GM12878 (cell line): ENCODE measurements around the gene SRXN1. TPM values are rescaled to one million over a fixed set of nuclear protein-coding genes. Genes with fewer than 3 reads are reported as not detected.

ENCODE experiments used
- ASH2L ChIP-seq: fragments of 300-600, 200-600 bp; sonication (generic); IDR thresholded peaks from 2 replicates; pipeline ENCODE4 v1.6.1; 2017; ENCODE audit warnings: low read depth, mild to moderate bottlenecking, borderline replicate concordance
- BHLHE40 ChIP-seq, 2 experiments: fragments of 450-650 bp in 1 of 2; IDR thresholded peaks; 2 replicates each; pipeline ENCODE4 v1.6.1; 2011 to 2017; ENCODE audit warnings: low read depth in 2 of 2, borderline replicate concordance in 1 of 2, improper control_type of control experiment in 1 of 2, low read length in 1 of 2, mild to moderate bottlenecking in 1 of 2
- CREB1 ChIP-seq: IDR thresholded peaks from 2 replicates; pipeline ENCODE4 v1.6.1; 2012; ENCODE audit warnings: low read depth, mild to moderate bottlenecking, inconsistent platforms
- HDAC6 ChIP-seq: fragments of 200-600 bp; sonication (generic); IDR thresholded peaks from one replicate; pipeline ENCODE4 v1.8.0; 2017; ENCODE audit warnings: antibody characterized with exemption; ENCODE audit not compliant: unreplicated experiment
- IKZF1 ChIP-seq: fragments of 450-650 bp; conservative IDR thresholded peaks from 2 replicates; pipeline ENCODE4 v1.6.1; 2017; ENCODE audit warnings: antibody characterized with exemption, mild to moderate bottlenecking
- POLR2A ChIP-seq: IDR thresholded peaks from 2 replicates; pipeline ENCODE4 v1.6.1; 2011; ENCODE audit warnings: low read depth, mild to moderate bottlenecking, low read length
- RAD21 ChIP-seq: IDR thresholded peaks from 2 replicates; pipeline ENCODE4 v1.6.1; 2011; ENCODE audit warnings: mild to moderate bottlenecking, low read depth, low read length, moderate library complexity; ENCODE audit not compliant: insufficient read depth
- ZBED1 ChIP-seq: IDR thresholded peaks from 2 replicates; pipeline ENCODE4 v1.6.1; 2016; ENCODE audit warnings: borderline replicate concordance
- ZNF217 ChIP-seq: fragments of 450-650 bp; IDR thresholded peaks from 2 replicates; pipeline ENCODE4 v1.6.1; 2017; ENCODE audit warnings: antibody characterized with exemption, mild to moderate bottlenecking
- polyA plus RNA-seq, 11 experiments: library from polyadenylated mRNA; depleted of rRNA in 4 of 11; unstranded in 6 of 11; stranded (reverse) in 5 of 11; fragments of >200 nt; fragmentation: Nextera tagmentation in 4 of 11; fragmentation: Illumina TruSeq in 1 of 11; extraction: Ambion mirVana in 4 of 11; extraction: Trizol in 1 of 11; gene quantifications; 1 replicate in 1 of 11; 2 replicates in 10 of 11; pipeline versions ENCODE4 v1.2.1 to v1.2.3, GENCODE V29; 2011 to 2016; ENCODE audit warnings: inconsistent platforms in 2 of 11, missing spikeins in 2 of 11, low read depth in 1 of 11
- total RNA-seq, 4 experiments: library from RNA; depleted of rRNA in 3 of 4; stranded (reverse); fragments of >200 nt in 3 of 4; fragmentation: Illumina TruSeq in 1 of 4; extraction: Trizol in 1 of 4; gene quantifications; 2 replicates each; pipeline versions ENCODE4 v1.2.1 to v1.2.3, GENCODE V29; 2013 to 2021
- TF ChIP-seq, protein P1 (sequence below): fragments of 450-650 bp; IDR thresholded peaks from 2 replicates; pipeline ENCODE4 v1.6.1; 2017; ENCODE audit warnings: antibody characterized with exemption, mild to moderate bottlenecking, moderate library complexity

SRXN1 gene
- total and polyA plus RNA-seq, 10 of the 15 experiments (the other 5 are each of a cell fraction or from before 2014, with no cell fraction given): 4.1 to 20.5 (median 15.6) TPM

DNA sequence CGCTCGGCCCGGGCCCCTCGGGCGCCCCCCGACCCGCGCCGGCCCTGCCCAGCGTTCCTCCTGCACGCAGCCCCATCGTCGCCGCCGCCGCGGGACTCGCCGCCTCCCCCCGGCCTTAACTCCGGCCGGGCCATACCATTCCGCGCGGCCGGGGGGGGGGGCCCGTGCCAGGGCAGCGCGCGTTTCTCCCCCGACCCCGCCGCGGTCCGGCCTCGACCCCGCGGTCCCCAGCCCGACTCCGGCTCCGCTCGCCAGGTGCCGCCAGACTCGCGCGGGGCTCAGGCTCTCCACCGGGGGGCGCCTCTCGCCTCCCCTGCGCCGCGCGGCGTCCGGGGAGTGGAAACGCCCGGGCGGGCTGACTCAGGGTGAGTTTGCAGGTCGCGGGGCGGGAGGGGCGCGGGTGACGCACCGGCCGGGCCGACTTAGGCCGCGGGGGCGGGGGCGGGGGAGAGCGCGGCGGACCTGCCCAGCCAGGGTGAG lies at the start of gene SRXN1 (continued):
- TF ChIP-seq ASH2L (peak; percentile 9; the same call in 1 of the 2 replicates), POLR2A (peak; percentile 82), HDAC6 (peak; percentile 64), ZBED1 (no peak), IKZF1 (peak; percentile 69), CREB1 (0 out of 2 replicates have a peak, but pooled peaks have one; percentile 30), ZNF217 (peak; percentile 24; the same call in 1 of the 2 replicates), RAD21 (peak; percentile 38; the same call in 1 of the 2 replicates), BHLHE40 (IDR thresholded peaks at IDR 0.05; ENCODE audit: borderline replicate concordance in 1 of 2, low read depth in 2 of 2, low read length in 1 of 2) (peak; percentile 86 to 98)
- TF ChIP-seq, protein P1, sequence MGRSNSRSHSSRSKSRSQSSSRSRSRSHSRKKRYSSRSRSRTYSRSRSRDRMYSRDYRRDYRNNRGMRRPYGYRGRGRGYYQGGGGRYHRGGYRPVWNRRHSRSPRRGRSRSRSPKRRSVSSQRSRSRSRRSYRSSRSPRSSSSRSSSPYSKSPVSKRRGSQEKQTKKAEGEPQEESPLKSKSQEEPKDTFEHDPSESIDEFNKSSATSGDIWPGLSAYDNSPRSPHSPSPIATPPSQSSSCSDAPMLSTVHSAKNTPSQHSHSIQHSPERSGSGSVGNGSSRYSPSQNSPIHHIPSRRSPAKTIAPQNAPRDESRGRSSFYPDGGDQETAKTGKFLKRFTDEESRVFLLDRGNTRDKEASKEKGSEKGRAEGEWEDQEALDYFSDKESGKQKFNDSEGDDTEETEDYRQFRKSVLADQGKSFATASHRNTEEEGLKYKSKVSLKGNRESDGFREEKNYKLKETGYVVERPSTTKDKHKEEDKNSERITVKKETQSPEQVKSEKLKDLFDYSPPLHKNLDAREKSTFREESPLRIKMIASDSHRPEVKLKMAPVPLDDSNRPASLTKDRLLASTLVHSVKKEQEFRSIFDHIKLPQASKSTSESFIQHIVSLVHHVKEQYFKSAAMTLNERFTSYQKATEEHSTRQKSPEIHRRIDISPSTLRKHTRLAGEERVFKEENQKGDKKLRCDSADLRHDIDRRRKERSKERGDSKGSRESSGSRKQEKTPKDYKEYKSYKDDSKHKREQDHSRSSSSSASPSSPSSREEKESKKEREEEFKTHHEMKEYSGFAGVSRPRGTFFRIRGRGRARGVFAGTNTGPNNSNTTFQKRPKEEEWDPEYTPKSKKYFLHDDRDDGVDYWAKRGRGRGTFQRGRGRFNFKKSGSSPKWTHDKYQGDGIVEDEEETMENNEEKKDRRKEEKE: peak; percentile 92
